SKM-1 (cell line): ENCODE data around the gene SYT2.
A peak's percentile ranks its signal among the peaks of the same experiment; 100 is the strongest.
"Not testable (repeated sequence)": the region's sequence is repeated elsewhere in the genome, so short reads cannot be mapped to it uniquely, and the experiment has no call there.

Experiments used
- DNase-seq: peaks from one replicate; lab custom pipeline; 2025; ENCODE audit not compliant: unreplicated experiment; lab: John Stamatoyannopoulos, UW

SYT2 gene

DNA sequence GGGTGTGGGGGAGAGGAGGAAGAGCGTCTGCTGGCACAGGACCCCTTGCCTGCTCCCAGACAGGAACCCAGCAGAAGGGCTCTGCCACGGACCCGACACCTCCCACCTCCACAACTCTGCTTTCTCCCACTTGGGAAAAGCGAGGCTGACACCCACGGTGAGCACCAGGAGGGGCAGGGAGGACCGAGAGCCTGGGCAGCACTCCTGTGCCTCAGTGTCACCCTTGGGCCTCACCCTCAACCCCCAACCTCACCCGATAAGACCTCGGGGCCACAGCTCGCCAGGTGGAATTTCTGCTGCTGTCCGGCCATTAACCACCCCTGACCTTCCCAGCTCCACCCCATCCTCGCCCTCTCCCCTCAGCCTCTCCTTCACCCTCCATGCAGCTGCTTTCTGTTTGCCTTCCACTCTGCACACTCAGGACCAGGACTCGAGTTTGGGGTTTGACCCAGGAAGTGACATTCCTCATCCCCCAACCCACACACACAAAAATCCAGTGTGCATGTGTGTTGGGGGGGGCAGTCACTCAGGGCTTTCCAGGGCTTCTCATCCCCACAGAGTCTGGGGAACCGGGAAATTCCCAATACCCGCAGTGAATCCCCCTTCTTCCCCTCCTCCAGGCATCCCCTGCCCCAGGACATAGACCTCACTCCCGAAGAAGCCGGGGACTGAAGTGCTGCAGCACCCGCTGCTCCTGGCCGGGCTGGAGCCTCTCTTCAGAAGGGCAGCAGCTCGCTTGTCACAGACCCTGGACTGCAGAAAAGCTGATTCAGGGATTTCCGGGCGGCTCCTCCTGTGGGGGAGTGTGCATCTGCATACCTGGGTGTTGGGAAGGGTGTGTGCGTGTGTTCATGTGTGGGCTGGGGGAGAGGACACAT, 65.8 kb downstream of the SYT2 start:
- DNase-seq: no peak

DNA sequence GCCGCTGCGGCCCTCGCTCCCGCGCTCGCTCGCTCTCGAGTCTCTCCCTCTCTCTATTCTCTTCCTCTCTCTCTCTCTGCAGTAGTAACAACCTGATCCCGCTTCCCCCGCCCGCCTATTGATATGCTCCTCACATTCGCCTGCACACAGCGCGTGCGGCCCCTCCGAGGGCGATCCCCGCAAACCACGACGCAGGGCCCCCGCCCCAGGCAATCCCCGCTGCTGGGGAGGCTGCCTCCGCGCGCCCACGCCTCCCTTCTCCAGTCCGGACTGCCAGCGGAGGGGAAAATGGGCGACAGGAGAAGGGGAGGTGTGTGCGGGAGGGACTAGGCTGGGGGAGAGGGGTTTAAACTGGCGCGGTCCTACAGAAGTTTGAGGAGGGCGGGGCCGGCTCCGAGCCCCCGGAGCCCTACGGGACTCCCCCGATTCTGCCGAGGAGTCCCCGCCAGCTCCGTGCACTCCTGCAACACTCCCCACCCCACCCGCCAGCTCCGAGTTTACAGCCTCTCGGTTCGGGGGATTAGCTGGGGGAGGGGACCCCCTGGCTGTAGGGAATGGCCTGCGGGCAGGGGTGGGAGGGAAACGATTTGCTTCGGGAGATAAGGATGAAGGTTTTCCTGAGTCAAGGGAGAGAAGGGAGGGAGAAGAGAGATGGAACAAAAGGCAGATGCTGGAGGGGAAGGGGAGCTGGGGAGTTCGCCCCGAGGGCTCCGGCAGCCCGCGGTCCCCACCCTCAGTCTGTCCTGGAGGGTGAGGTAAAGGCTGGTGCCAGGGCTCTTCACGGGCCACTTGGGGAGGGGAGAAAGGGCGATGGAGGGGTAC, 66.6 kb downstream of the SYT2 start:
- no peak for DNase-seq

GRCh38 chr1:202642619-202643291, 67.5 kb downstream of the SYT2 start:
- no peak for DNase-seq

- DNase-seq: no peak
These were observed 68.0 kb downstream of the SYT2 start for GRCh38 chr1:202642212-202642611.

- no peak for DNase-seq
These were observed 70.8 kb downstream of the SYT2 start for GRCh38 chr1:202639500-202639899.

- not testable (repeated sequence) for DNase-seq
These were observed 71.5 kb downstream of the SYT2 start for GRCh38 chr1:202638701-202639305.

GRCh38 chr1:202638019-202638700, 72.1 kb downstream of the SYT2 start:
- DNase-seq: no peak

- DNase-seq: not testable (repeated sequence)
These were observed 72.8 kb downstream of the SYT2 start for GRCh38 chr1:202637321-202638018.

DNA sequence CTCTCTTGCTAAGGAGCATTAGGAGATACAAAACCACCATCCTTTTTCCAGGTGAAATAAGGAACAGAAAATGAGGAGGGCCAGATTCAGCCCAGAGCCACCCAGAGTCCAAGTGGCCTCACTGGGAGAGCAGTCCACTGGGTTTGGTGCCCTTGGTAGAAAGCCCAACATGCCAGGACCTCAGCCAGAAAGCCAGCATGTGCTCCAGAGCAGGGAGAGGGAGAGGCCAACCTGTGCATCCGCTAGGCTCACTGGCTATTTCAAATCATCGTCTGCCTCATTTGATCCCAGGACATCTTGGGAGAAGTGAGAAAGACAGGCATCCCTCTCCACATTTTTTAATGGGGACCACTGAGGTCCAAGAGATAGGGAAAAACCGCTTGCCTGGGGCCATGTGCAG, 74.1 kb downstream of the SYT2 start:
- DNase-seq: not testable (repeated sequence)

DNA sequence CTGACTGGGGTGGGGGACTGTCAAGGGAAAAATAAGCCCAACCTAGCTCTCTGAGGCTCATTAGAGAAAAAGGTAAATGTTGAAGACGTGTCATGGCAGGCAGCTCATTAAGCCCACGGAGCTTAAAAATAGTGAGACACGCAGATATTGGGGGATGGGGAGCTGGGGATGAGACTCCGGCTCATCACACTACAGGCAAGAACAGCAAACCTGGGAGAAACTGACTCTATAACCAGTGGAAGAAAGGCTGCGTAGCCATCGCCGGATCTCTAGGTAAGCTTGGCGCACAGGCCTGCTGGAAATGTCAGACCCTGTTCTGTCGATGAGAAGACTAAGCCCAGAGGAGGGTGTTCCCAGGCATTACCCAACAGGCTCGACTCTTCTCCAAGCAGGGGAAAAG, 78.0 kb downstream of the SYT2 start:
- DNase-seq: no peak

GRCh38 chr1:202631076-202631923, 79.0 kb downstream of the SYT2 start:
- no peak for DNase-seq

DNA sequence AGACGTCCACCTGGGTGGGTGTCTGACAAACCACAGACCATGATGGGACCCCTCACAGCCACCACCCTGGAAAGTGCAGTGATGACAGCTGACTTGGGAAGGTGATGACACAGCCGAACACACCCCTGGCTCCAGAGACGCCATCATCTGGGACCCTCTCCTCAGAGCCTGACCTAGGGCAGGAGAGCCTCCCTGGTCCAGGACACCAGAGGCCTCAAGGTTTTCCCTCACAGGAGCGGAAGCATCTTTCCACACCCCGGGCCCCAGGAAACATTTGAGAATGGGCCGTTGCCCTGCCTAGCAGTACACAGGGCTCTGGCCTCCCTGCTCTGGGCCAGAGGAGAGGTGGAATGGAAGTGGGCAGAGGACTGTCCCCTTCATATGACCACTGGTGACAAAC, 79.7 kb downstream of the SYT2 start:
- DNase-seq: no peak

- not testable (repeated sequence) for DNase-seq
These were observed 80.2 kb downstream of the SYT2 start for GRCh38 chr1:202630096-202630495.

- DNase-seq: peak; percentile 77
These were observed 80.9 kb downstream of the SYT2 start for GRCh38 chr1:202629257-202629811.

DNA sequence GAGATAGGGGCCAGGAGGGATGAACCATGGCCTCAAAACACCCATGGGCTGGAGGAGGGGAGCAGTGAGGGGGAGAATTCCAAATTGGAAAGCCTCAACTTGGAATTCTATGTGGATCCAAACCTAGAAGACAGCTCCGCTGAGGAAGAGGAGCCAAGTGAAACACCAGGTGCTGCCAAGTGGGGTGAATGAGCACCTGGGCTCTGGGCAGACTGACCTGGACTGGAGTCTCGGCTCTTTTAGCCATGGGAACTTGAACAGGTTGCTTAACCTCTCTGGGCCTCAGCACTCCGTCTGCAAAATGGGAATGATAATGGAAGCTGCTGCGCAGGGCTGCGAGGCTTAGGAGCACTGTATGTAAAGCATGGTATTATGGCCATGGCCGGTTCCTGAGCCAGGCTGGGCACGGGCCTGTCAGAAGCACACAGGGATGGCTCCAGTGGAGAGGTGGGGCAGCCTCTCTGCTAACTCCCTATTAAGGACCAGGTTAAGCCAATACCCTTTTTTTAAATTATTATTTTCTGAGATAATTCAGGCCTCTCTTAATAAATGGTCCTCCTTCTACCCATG, 81.5 kb downstream of the SYT2 start:
- no peak for DNase-seq

DNA sequence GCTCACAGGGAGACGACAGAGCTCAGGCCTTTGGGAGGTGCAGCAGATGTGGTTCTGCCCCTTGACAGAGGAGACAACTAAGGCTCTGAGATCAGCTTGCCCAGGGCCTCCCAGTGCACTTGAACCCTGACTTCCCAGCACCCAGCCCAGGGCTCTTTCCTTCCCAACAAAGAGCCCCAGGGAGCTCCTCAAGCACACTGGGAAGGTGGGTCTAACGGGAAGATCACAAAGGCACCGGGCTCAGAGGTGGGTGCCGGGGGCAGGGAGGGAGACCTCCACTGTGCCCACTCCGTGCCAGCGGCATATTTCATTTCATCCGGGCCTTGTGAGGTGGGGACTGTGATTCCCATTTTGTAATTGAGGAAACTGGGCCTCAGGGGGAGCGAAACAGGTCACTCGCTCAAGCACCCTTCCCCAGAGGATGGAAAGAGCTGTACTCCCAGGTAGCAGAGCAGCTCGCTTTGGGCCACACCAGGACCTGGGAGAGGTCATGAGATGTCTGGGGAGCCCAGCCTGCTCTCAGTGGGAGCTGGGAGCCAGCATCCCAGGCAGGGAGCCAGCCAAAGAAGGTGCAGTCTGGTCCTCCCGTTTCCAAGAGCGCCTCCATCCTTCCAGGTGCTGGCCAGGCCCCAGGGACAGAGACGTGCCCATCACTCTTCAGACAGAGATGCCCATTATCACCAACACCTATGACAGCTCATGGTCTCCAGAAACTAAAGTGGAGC, 82.3 kb downstream of the SYT2 start:
- no peak for DNase-seq

DNA sequence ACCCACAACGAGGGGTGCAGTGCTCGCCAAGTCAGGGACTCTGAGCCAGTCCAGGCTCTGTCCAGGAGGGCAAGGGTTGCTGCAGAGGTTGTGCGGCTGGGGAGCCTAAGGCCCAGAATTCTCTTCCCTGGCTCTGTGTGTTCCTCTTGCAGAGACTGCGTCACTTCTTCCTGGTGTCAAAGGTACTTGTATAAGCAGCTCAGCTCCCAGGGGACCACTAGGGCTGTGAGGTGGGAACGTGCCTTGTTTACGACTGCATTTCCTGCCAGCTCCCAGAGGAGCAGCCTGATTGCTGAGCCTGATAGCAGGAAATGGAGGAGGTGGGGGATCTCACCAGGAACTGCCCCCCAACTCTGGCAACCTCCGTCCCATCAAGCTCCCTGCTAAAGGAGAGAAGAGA, 83.2 kb downstream of the SYT2 start:
- not testable (repeated sequence) for DNase-seq
